Hepatocyte (in vitro differentiated cells): ENCODE data around the gene ENDOD1. TPM values are rescaled to one million over a fixed set of nuclear protein-coding genes. Genes with fewer than 3 reads are reported as not detected.

Experiments
- DNase-seq: peaks from one replicate; pipeline ENCODE4 v3.0.0-alpha.2; 2016; ENCODE audit warnings: low spot score
- H2AFZ ChIP-seq: fragments of 200-600 bp; sonication (generic); 2 replicates; pipeline ENCODE4 v1.6.0; 2016; ENCODE audit warnings: antibody characterized with exemption, mild to moderate bottlenecking
- H3K27ac ChIP-seq: fragments of 200-600 bp; sonication (generic); 2 replicates; pipeline ENCODE4 v1.5.1; 2016; ENCODE audit warnings: mild to moderate bottlenecking
- H3K27me3 ChIP-seq: fragments of 200-600 bp; sonication (generic); 2 replicates; pipeline ENCODE4 v1.6.1; 2016
- H3K36me3 ChIP-seq: fragments of 200-600 bp; sonication (generic); replicated peaks from 2 replicates; pipeline ENCODE4 v1.5.1; 2016; ENCODE audit warnings: low read depth; ENCODE audit not compliant: insufficient read depth
- H3K4me1 ChIP-seq: fragments of 200-600 bp; sonication (generic); 2 replicates; pipeline ENCODE4 v1.5.1; 2016; ENCODE audit warnings: mild to moderate bottlenecking, moderate library complexity; ENCODE audit not compliant: insufficient read depth
- H3K4me2 ChIP-seq: fragments of 200-600 bp; sonication (generic); 2 replicates; pipeline ENCODE4 v1.6.0; 2016
- H3K4me3 ChIP-seq: fragments of 200-600 bp; sonication (generic); 2 replicates; pipeline ENCODE4 v1.5.1; 2016; ENCODE audit warnings: mild to moderate bottlenecking
- H3K79me2 ChIP-seq: fragments of 200-600 bp; sonication (generic); 2 replicates; pipeline ENCODE4 v1.6.0; 2017; ENCODE audit warnings: mild to moderate bottlenecking
- H3K9me2 ChIP-seq: fragments of 200-600 bp; sonication (generic); replicated peaks from 2 replicates; pipeline ENCODE4 v1.6.0; 2017; ENCODE audit warnings: mild to moderate bottlenecking; ENCODE audit not compliant: insufficient read depth
- H3K9me3 ChIP-seq: fragments of 200-600 bp; sonication (generic); 2 replicates; pipeline ENCODE4 v1.5.1; 2016; ENCODE audit warnings: low read depth, mild to moderate bottlenecking
- H4K20me1 ChIP-seq: fragments of 200-600 bp; sonication (generic); 2 replicates; pipeline ENCODE4 v1.6.0; 2016; ENCODE audit warnings: mild to moderate bottlenecking; ENCODE audit not compliant: insufficient read depth, poor library complexity, severe bottlenecking
- EZH2 ChIP-seq: fragments of 200-600 bp; sonication (generic); IDR thresholded peaks from 2 replicates; pipeline ENCODE4 v1.6.1; 2016; ENCODE audit warnings: antibody characterized with exemption, mild to moderate bottlenecking, borderline replicate concordance
- EZH2phosphoT487 ChIP-seq: fragments of 200-600 bp; sonication (generic); IDR thresholded peaks from one replicate; pipeline ENCODE4 v1.6.1; 2018; ENCODE audit warnings: antibody characterized with exemption, mild to moderate bottlenecking, low read depth, moderate library complexity; ENCODE audit not compliant: unreplicated experiment, severe bottlenecking
- WGBS: methylation state at CpG from one replicate; pipeline ENCODE4 v1.1.6; 2016; ENCODE audit warnings: low lambda C conversion rate; ENCODE audit errors: missing lambda C conversion rate; 5-methylcytosine and 5-hydroxymethylcytosine counted together
- polyA plus RNA-seq: library from polyadenylated mRNA; unstranded; fragments of >200 nt; fragmentation: Nextera tagmentation; extraction: Ambion mirVana; gene quantifications from 2 replicates; pipeline ENCODE4 v1.2.1, GENCODE V29; 2016
- total RNA-seq: library from RNA; depleted of rRNA; stranded (reverse); fragments of >200 nt; gene quantifications from 2 replicates; pipeline ENCODE4 v1.2.3, GENCODE V29; 2014
- TF ChIP-seq, protein P1 (sequence below): fragments of 200-600 bp; sonication (generic); IDR thresholded peaks from 2 replicates; pipeline ENCODE4 v1.5.1; 2016; ENCODE audit warnings: antibody characterized with exemption, mild to moderate bottlenecking; ENCODE audit not compliant: poor library complexity

Gene ENDOD1
- total and polyA plus RNA-seq, 2 experiments from 2014 or later = 10.4 to 26.6 TPM

GRCh38 chr11:95098826-95099225, 9.2 kb downstream of the ENDOD1 start:
- H3K9me2 ChIP-seq = no peaks in the 10 kb centered on the region
- 82% methylated on average over 3 of the region's 3 CpGs for WGBS
- H2AFZ ChIP-seq = no peak overlapping the region
- H3K4me1 ChIP-seq = no peaks in the 10 kb centered on the region
- H3K79me2 ChIP-seq = peaks cover 15% of the 10 kb centered on the region
- H3K27ac ChIP-seq = no peak overlapping the region
- H3K36me3 ChIP-seq = no peaks in the 10 kb centered on the region
- no peaks in the 10 kb centered on the region for H3K9me3 ChIP-seq
- no peak overlapping the region for H3K4me3 ChIP-seq
- no peaks in the 10 kb centered on the region for H3K27me3 ChIP-seq
- H3K4me2 ChIP-seq = no peak overlapping the region
- H4K20me1 ChIP-seq = no peaks in the 10 kb centered on the region
- no peak for DNase-seq
- TF ChIP-seq EZH2 = no peak
- TF ChIP-seq, protein P1, sequence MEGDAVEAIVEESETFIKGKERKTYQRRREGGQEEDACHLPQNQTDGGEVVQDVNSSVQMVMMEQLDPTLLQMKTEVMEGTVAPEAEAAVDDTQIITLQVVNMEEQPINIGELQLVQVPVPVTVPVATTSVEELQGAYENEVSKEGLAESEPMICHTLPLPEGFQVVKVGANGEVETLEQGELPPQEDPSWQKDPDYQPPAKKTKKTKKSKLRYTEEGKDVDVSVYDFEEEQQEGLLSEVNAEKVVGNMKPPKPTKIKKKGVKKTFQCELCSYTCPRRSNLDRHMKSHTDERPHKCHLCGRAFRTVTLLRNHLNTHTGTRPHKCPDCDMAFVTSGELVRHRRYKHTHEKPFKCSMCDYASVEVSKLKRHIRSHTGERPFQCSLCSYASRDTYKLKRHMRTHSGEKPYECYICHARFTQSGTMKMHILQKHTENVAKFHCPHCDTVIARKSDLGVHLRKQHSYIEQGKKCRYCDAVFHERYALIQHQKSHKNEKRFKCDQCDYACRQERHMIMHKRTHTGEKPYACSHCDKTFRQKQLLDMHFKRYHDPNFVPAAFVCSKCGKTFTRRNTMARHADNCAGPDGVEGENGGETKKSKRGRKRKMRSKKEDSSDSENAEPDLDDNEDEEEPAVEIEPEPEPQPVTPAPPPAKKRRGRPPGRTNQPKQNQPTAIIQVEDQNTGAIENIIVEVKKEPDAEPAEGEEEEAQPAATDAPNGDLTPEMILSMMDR = no peak

DNA sequence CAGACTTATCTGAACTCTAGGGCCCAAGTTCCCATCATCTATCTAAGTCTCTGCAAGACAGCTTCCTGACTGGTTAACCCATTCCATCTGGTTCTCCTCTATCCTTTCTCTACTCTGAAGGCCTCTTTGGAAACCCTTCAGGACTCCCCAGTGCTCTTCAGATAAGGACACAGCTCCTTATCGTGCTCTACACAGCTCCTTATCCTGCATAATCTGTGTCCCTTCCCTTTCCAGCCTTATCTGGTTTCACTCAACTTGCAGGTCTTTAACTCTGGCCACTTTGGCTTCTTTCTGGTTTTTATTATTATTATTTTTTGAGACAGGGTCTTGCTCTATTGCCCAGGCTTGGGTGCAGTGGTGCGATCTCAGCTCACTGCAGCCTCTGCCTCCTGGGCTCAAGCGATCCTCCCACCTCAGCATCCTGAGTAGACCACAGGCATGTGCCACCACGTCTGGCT, 10.6 kb downstream of the ENDOD1 start:
- Histone ChIP-seq H3K4me2 (no peak overlapping the region), H3K4me3 (no peak overlapping the region), H3K27ac (no peak overlapping the region), H3K27me3 (no peaks in the 10 kb centered on the region), H2AFZ (no peak overlapping the region), H3K9me3 (no peaks in the 10 kb centered on the region), H4K20me1 (no peaks in the 10 kb centered on the region), H3K4me1 (no peaks in the 10 kb centered on the region), H3K36me3 (no peaks in the 10 kb centered on the region), H3K9me2 (no peaks in the 10 kb centered on the region), H3K79me2 (peaks cover 15% of the 10 kb centered on the region)
- WGBS = 78% methylated on average over 4 of the region's 4 CpGs
- no peak for TF ChIP-seq EZH2phosphoT487
- no peak for TF ChIP-seq EZH2
- TF ChIP-seq, protein P1 = no peak
- no peak for DNase-seq

GRCh38 chr11:95100856-95101507, 11.3 kb downstream of the ENDOD1 start:
- WGBS = 90% methylated on average over 6 of the region's 6 CpGs
- H3K4me2 ChIP-seq = no peak overlapping the region
- no peaks in the 10 kb centered on the region for H3K9me2 ChIP-seq
- H3K27me3 ChIP-seq = no peaks in the 10 kb centered on the region
- TF ChIP-seq, protein P1 = no peak
- no peak for TF ChIP-seq EZH2phosphoT487
- TF ChIP-seq EZH2 = no peak
- H3K27ac ChIP-seq = no peak overlapping the region
- H4K20me1 ChIP-seq = no peaks in the 10 kb centered on the region
- no peaks in the 10 kb centered on the region for H3K9me3 ChIP-seq
- no peaks in the 10 kb centered on the region for H3K4me1 ChIP-seq
- H3K79me2 ChIP-seq = peaks cover 12% of the 10 kb centered on the region
- no peak overlapping the region for H2AFZ ChIP-seq
- H3K36me3 ChIP-seq = no peaks in the 10 kb centered on the region
- no peak for DNase-seq
- H3K4me3 ChIP-seq = no peak overlapping the region
